ENCODE measurements around the gene PTPRF.

DNA sequence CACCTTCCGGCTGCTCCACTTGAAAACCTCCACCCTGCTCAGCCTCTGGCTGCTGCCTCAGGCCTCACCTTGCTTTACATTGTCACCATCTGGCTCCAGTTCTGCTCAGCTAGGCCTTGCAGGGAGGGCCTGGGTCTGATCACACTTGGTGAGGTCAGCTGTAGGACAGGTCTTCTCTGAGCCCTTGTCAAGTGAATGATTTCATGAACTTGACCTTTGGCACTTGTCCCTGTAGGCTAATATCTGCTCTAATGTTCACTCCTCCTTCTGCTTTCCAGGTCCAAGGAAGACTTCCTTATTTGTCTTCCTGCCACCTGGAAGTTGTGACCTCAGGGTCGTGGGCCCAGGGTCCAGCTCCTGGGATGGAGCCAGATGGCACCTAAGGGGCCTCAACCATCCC, 41.4 kb downstream of the PTPRF start:
- no peak for TF ChIP-seq POLR2A (IDR thresholded peaks at IDR 0.05)
- TF ChIP-seq, protein P1, sequence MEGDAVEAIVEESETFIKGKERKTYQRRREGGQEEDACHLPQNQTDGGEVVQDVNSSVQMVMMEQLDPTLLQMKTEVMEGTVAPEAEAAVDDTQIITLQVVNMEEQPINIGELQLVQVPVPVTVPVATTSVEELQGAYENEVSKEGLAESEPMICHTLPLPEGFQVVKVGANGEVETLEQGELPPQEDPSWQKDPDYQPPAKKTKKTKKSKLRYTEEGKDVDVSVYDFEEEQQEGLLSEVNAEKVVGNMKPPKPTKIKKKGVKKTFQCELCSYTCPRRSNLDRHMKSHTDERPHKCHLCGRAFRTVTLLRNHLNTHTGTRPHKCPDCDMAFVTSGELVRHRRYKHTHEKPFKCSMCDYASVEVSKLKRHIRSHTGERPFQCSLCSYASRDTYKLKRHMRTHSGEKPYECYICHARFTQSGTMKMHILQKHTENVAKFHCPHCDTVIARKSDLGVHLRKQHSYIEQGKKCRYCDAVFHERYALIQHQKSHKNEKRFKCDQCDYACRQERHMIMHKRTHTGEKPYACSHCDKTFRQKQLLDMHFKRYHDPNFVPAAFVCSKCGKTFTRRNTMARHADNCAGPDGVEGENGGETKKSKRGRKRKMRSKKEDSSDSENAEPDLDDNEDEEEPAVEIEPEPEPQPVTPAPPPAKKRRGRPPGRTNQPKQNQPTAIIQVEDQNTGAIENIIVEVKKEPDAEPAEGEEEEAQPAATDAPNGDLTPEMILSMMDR (IDR thresholded peaks at IDR 0.05): no peak

Measured in esophagus squamous epithelium (tissue), 4 donors.